SK-N-SH (cell line): Measurements from ENCODE around the gene OGFOD3.

Experiments used
- CTCF ChIP-seq: fragments of 200-600 bp; sonication (generic); IDR thresholded peaks from 2 replicates; pipeline ENCODE4 v1.6.1; 2017; ENCODE audit warnings: antibody characterized with exemption, mild to moderate bottlenecking, moderate library complexity
- GABPA ChIP-seq: IDR thresholded peaks from 2 replicates; pipeline ENCODE4 v1.4.0; 2012; ENCODE audit warnings: low read depth, mild to moderate bottlenecking
- IRF3 ChIP-seq: fragments of 150-350 bp; IDR thresholded peaks from 2 replicates; pipeline ENCODE4 v1.6.1; 2016; ENCODE audit warnings: mild to moderate bottlenecking, low read depth, low read length
- NFIC ChIP-seq: IDR thresholded peaks from 2 replicates; pipeline ENCODE4 v1.4.0; 2012; ENCODE audit warnings: borderline replicate concordance
- PBX3 ChIP-seq: IDR thresholded peaks from 2 replicates; pipeline ENCODE4; 2012
- POLR2AphosphoS5 ChIP-seq: IDR thresholded peaks from 2 replicates; pipeline ENCODE4 v1.6.1; 2012; ENCODE audit warnings: low read depth, low read length
- RXRA ChIP-seq: IDR thresholded peaks from 2 replicates; pipeline ENCODE4 v1.4.0; 2012; ENCODE audit warnings: low read depth, mild to moderate bottlenecking, borderline replicate concordance
- TAF1 ChIP-seq: IDR thresholded peaks from 2 replicates; pipeline ENCODE4 v1.6.1; 2012; ENCODE audit warnings: low read depth, mild to moderate bottlenecking, low read length, moderate library complexity, borderline replicate concordance
- TCF12 ChIP-seq: IDR thresholded peaks from 2 replicates; pipeline ENCODE4 v1.4.0; 2012
- TEAD4 ChIP-seq: IDR thresholded peaks from 2 replicates; pipeline ENCODE4 v1.4.0; 2012; ENCODE audit warnings: mild to moderate bottlenecking, borderline replicate concordance; ENCODE audit not compliant: insufficient read depth
- ZBTB33 ChIP-seq: IDR thresholded peaks from 2 replicates; pipeline ENCODE4 v1.4.0; 2012; ENCODE audit warnings: low read depth, borderline replicate concordance

GRCh38 chr17:82449883-82450356 is 31.5 kb upstream of the OGFOD3 start:
- no peak for TF ChIP-seq CTCF
- no peak for TF ChIP-seq TCF12
- no peak for TF ChIP-seq POLR2AphosphoS5
- TF ChIP-seq TAF1: no peak
- TF ChIP-seq RXRA: no peak
- TF ChIP-seq NFIC: no peak
- TF ChIP-seq PBX3: no peak
- TF ChIP-seq GABPA: no peak
- no peak for TF ChIP-seq ZBTB33
- no peak for TF ChIP-seq TEAD4
- TF ChIP-seq IRF3: no peak
